NCI-H510A treated with DMSO at 0.1 percent for 48 hours (cell line): ENCODE data around the gene HECTD4.
"Not testable (repeated sequence)": the region's sequence is repeated elsewhere in the genome, so short reads cannot be mapped to it uniquely, and the experiment has no call there.

Source experiments
- DNase-seq: peaks from one replicate; lab custom pipeline; 2025; lab: John Stamatoyannopoulos, UW

The HECTD4 gene

DNA sequence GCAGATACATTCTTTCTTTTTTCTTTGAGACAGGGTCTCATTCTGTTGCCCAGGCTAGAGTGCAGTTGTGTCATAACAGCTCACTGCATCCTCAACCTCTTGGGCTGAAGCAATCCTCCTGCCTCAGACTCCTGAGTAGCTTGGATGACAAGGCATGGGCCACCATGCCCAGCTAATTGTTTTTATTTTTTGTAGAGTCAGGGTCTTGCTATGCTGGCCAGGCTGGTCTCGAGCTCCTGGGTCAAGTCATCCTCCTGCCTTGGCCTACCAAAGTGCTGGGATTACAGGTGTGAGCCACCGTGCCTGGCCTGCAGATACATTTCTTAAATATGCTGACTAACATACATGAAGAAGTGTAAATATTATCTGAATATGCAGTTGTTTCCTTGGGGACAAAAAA, 115.8 kb downstream of the HECTD4 start:
- no peak for DNase-seq

DNA sequence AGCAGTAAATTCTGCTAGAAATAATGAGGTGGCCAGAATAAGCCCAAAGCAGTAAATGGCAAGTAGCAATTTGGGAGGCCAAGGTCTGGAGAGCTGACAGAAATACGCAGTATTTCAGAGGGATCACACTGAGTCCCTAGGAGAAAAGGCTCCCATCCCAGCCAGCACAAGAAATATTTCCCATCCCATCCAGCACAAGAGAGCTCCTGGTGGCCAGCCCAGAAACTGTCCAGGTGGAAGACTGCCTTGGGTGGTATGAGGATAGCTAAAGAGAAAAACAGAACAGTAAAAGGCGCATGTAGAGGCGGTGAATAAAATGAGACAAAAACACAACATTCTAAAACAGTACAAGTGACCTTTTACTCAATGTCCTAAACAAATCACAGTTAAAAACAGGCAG, 120.7 kb downstream of the HECTD4 start:
- no peak for DNase-seq

DNA sequence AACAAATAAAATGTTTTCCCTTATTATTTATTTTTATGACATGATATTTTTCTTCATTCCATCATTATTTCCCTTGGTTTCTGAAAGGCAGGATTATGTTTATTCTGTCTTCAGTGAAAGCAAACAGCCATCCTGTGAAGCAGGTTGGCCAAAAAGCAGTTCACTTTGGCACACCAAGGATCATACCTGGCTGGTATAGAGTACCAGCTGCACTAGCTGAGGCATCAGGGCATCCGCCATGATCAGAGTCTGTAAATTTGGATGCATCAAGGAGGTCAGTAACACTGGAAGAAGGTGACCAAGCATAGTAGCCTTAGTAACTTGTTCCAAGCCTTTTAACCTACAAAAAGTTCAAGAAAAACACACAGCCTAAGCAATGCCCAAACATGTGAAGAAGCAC, 123.3 kb downstream of the HECTD4 start:
- DNase-seq: no peak

DNA sequence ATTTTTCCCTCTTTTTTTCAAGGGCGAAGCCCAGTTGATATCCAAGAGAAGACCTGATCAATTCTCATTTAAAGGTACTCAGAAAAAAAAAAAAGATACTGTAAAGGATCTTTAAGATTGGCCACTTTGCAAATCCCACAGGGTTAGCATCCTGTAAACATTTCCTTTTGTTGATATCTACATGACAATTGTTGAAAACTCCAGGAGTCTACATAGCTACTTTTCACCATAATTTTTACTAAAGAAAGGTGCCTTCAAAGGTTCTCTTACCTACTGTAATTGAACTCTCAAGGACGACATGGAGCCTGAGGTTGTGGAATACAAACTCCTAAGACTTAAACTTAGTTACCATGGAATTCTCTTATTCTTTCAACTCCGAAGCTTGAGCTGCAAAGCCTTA, 125.5 kb downstream of the HECTD4 start:
- DNase-seq: no peak

DNA sequence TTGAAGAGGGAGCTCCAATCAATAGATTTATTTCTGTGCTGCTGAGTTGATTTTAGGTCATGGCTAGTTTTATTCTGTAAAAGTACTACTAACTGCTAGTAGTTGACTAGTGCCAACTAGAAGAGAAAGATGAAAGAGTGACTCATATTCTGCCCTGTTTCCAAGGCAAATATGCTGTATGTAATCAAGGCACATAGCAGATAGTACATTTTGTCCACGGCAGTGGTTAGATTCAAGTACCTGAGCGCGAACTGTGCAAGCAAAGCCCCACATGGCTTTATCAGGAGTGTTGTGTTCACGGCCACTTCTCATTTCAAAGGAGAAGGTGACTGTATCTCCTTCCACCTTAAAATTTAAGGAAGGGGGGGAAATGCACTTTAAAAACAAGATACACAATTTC, 130.0 kb downstream of the HECTD4 start:
- DNase-seq: no peak

DNA sequence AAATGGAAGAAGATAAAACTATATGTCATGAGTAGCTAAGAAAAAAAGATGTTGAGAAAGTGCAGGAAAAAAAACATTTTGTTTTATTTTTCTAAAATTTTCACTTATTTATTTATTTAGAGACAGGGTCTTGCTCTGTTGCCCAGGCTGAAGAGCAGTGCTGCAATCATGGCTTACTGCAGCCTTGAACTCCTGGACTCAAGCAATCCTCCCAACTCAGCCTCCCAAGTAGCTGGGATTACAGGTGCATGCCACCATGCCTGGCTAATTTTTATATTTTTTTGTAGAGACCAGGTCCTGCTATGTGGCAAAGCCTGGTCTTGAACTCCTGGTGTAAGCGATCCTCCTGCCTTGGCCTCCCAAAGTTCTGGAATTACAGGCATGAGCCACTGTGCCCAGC, 137.3 kb downstream of the HECTD4 start:
- not testable (repeated sequence) for DNase-seq

DNA sequence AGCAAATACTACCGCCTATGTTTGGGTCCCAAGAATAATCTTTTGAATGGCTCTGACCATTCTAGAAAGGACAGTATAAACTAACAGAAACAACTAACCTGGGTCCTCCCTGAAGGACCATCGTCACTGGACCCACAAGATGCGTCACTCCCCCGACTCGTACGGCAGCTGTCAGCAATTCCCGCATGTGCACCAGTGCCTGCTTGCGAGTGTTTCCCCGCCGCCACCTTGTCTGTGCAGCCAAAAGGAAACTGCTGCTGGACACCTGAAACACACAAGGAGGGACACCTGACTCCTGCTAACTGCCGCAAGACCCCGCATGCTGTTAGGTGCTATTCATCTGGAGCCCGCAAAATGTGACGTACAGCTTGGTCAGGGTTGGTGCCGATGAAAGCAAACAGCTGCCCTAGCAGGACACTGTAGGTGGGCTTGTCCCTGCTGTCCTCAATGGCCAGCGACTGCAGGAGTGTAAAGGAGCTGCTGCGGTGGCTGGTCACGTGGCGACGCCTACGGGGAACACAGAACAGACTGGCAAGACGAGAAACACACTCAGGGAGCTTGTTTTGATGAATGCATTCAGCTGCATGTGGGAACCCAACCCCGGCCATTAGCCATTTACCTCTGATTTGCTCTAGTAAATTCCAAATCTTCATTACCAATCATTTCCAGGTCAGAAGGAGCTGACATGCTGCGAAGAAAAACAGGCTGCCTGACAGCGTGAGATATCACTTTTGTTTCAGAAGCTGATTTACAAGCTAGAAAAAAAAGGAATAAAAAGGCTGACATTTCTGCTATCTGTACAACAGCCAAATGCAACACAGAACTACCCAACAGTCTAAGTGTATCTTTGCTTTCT, 138.7 kb downstream of the HECTD4 start:
- no peak for DNase-seq

DNA sequence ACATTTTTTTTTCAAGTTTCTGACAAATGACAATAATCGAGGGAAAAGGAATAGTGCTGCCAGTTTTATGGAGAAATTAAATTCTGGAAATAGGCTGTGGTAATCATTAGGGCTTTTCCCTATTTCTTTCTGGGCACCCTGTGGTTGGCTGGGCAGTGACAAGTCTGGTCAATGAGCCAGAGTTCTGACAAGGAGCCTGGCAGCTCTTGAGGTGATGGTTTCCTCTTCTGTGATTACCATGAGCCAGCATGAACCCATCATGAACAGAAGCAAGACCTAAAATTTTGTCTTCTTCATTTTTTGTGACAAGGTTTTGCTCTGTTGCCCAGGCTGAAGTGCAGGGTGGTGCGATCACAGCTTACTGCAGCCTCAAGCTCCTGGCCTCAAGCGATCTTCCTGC, 141.1 kb downstream of the HECTD4 start:
- DNase-seq: no peak

DNA sequence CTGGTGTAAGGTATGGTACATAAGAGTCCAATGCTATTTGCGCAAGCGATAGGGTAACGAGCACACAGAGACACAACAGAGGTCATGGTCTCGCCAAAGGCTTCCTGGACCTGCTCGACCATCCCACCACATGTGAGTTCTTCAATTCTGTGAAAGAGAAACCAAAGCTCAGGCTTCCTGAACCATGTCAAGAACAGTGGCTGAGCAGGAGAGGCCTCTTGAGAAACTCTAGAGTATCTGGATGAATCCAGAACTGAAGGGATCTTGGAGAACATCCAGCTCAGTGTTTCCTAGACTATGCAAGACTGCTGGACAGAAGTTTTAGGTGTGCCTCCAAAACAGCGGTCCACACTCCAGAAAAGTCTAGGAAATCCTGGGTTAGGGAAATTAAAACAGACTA, 142.3 kb downstream of the HECTD4 start:
- no peak for DNase-seq

DNA sequence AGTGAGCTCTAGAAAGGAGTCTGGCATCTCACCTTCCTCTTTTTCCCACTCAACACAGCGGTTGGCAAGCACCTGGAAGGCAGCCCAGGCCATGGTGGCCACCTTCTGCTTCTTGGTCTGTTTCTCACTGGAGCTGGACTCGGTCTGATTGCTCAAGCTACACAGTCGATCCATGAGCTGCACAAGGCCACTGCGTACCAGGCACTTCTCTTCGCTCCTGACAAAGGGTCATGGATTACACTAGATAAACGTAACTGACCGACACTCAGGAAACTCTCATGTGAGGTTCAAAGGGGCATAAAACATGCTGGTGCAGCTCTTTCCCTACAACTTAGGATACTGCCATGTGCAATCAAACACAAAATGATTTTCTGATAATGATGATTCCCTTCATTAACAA, 143.2 kb downstream of the HECTD4 start:
- DNase-seq: no peak

DNA sequence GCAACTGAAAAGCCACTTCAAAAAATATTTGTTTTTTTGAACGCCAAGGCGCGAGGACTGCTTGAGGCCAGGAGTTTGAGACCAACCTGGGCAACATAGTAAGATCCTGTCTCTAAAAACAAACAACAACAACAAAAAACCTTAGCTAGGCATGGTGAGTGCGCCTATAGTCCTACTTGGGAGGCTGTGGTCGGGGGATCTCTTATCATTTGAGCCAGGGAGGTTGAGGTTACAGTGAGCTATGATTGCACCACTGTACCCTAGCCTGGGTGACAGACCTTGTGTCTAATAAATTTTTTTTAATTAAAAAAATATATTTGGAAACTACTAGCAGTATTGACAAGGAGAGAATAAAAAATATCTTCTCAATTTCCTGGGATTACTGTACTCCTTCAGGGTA, 143.8 kb downstream of the HECTD4 start:
- DNase-seq: no peak

DNA sequence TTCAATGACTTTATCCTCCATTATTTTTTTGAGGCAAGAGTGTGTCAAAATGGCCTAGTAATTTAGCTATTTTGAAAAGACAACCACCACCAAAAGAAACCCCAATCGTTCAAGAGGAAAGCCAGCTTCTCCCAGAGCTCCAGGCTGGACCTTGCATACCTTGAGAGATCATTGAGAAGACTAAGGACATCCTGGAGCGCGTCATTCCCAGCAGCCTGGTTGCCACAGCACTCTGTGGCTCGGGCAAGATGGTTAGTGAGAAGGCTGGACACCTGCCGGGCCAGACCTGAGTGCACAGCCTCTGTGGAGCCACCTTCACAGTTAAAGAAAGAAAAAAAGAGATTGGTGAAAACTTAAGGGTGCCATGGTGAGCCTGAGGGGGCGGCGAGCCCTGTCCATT, 145.4 kb downstream of the HECTD4 start:
- no peak for DNase-seq

DNA sequence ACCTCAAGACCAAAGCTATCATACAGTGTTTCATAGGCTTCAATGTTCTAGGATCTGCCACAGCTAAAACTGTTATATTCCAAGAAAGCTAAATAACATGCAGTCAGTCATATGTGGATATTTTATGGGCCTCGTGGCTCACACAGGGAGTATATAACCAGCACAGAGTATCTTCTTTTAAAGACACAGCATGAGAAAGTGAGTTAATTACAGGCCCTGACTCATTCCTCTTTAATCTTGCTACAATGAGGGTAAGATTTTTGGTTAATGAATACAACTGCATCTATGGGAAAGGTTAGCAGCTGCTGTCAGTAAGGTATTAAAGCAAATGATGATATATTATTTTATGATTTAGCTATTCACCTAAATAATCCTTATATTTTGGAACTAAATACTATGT, 145.8 kb downstream of the HECTD4 start:
- no peak for DNase-seq

DNA sequence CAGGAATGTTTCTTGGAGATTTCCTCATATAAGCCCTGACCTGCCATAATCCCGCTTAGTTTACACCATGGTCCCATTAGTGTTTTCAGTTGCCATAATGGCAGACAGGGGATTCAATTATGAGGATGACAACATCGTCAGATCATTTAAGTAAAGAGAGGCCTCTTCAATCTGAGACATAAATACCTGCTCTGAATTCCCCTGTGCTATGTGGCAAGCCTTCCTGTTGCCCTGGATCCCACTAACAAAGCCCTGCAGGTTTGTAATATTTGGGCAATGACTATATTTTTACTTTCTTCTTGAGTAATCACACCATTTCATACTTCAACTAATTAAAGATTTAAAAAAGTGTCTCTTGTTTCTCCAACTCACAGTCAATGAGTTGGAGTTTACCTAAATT, 147.9 kb downstream of the HECTD4 start:
- no peak for DNase-seq

DNA sequence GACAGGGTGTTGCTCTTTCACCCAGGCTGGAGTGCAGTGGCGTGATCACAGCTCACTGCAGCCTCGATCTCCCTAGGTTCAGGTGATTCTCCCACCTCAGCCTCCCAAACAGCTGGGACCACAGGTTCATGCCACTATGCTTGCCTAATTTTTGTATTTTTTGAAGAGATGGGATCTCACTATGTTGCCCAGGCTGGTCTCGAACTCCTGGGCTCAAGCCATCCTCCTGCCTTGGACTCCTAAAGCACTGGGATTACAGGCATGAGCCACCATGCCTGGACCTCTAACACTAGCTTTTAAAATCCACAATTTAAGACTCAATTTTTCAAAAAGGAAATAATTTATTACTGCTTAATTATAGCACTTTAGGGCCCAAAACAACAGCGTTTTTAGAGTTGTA, 149.0 kb downstream of the HECTD4 start:
- no peak for DNase-seq

DNA sequence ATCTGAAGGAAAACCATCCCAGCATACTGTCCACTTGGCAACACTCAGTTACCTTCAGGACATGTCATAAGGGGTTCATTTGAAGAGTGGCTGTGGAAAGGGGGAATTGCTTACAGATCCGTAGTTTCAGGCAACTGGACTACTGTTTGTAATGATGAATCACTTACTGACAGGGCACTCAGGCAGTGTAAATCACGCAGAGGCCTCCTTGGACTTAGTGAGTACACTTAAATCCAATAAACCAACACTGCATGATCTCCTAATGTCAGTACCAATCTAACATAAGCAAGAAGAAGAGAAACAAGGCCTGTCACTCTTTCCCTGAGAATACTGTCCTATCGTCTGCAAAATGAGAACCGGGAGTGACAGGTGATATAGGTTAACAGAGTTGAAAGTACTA, 152.1 kb downstream of the HECTD4 start:
- DNase-seq: no peak

DNA sequence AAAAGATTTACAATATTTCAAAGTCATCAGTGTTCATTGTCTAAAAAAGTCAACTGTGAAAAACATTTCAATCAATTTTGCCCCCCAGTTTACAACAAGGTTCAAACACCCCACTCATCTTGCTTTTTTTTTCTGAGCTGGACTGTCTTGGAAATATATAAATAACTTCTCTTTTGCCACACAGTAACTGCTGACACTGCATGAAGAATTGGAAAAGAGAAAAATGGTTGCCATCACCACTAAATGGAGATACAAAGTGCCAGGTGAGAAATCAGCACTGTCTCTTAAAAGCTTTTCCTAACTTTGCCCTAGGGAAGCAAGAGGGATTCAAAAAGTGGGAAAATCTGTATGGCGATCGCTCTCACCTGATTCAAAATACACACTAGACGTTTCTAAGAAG, 155.5 kb downstream of the HECTD4 start:
- DNase-seq: no peak

DNA sequence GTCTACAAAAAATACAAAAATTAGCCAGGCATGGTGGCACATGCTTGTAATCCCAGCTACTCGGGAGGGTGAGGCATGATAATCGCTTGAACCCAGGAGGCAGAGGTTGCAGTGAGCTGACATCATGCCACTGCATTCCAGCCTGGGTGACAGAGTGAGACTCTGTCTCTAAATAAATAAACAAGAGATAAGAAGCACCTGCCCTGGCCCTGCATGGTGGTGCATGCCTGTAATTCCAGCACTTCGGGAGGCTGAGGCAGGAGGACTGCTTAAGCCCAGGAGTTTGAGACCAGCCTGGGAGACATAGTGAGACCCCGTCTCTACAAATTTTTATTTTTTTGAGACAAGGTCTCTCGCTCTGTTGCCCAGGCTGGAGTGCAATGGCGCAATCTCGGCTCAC, 161.6 kb downstream of the HECTD4 start:
- DNase-seq: not testable (repeated sequence)

DNA sequence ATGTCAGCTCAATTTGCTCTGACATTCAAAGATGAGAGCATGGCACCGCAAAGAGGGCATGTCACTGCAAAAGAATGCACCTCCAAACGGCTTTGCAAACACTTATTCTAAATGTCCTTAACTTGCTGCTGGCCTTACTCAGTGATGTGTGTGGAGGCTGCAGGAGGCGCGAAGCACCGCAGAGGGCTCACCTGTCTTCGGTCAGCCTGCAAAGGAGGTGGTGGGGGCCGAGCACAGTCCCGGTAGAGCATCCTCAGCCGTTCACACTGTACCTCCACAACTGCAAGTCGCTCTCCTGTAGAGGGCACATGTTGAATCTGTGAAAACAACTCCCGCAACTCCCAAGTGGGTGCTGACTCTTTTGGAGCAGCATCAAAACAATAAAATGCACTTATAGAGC, 163.0 kb downstream of the HECTD4 start:
- DNase-seq: no peak

DNA sequence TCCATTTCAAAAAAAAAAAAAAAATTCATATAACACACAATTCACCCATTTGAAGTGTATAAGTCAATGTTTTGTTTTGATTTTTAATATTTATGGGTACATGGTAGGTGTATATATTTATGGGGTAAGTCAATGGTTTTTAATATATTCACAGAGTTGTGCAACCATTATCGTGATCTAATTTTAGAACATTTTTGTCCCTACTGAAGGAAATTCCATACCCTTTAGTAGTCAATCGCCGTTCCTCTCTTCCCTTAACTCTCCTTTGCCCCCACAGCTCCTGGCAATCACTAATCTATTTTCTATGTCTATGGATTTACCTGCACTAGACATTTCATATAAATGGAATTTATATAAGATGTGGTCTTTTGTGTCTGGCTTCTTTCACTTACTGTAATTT, 164.1 kb downstream of the HECTD4 start:
- no peak for DNase-seq

DNA sequence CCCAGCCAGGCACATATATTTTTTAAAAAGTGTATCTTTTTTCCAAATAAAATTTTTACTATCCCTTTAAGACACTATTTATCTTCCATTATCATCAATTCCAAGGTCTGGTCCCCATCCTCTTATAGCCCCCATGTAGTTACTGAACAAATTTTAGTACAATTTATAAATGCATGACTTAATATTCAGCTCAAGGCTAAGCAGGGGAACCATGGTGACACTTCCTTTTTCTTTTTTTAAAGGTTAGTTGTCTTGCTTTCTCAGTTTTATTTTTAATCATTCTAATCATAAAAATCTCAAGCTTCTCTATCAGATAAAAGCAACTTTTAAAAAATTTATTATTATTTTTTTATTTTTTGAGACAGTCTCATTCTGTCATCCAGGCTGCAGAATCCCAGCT, 164.6 kb downstream of the HECTD4 start:
- DNase-seq: no peak

DNA sequence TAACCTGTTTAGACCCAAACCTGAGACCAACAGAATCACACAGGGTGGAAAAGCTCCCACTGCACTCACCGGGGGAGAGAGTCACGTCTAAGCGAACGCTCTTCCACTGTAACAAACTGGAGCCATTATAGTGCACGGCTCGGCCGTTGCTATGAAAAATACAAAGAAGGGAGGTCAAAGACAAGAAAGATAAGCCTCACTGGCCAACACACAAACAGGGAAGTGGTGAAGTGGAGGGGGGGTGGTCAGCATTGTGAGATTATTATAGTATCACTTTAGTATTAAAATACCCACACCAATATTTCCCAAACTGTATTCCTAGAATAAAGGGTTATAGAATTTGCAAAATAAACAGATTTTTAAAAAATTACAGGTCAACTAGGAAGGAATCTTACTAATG, 166.0 kb downstream of the HECTD4 start:
- DNase-seq: no peak

DNA sequence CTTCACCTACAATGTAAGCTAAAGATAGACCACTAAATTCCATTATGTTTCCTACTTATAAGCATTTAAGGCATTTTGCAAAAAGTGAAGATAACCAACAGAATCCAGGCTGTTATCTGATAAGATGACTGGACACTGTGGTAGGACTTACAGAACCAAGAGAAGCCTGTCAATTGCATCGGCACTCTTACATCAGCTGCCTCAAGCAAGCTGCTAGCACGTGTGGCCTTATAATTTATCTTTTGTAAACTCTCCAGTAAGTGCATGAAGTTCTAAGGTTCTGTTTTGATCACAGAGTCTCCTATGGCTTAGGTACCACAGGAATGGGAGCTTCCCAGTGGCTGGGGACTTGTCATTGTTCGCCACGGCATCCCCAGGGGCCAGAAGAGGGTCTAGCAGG, 168.2 kb downstream of the HECTD4 start:
- DNase-seq: no peak

DNA sequence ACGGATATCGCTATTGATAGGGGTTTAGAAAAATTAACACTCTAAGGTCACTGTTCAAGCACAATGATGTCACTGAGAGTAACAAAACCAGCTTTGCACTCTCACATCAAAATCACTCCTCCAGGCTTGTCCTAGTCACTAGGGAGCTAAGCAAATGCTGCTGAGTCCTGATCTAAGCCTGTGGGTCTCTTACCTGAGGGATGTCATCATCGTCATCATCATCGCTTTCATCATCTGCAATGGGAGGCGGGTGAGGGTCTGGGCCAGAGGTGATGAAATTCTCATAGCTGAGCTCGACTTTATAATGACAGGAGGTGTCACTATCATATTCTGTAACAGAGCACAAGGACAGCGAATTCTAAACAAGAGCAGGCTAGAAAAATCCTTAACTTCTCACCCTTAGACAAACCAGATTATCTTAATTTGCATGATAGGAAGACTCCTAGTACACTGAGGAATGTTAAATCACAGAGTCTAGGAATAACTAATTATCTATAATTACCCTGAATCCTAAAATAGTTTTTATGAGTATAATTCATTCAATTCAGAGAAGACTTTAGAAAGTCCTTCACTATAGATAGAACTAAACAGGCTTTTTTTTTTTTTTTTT, 173.8 kb downstream of the HECTD4 start:
- DNase-seq: no peak
